Endothelial cell of umbilical vein (primary cell): Measurements from ENCODE around the gene MED1. TPM values are rescaled to one million over a fixed set of nuclear protein-coding genes. Genes with fewer than 3 reads are reported as not detected.
A peak's percentile ranks its signal among the peaks of the same experiment; 100 is the strongest.

ENCODE experiments used
- BruUV-seq: library from RNA; stranded (reverse); fragments of 400-500 nt; replicated peaks from 2 replicates; lab custom pipeline; 2021; lab: Mats Ljungman, UMichigan
- CTCF ChIA-PET: fragments of 300-600, 350-600 bp; sonication (Branson Sonifier 250); formaldehyde crosslinking; loops from one replicate; lab custom pipeline; 2021; ENCODE audit warnings: antibody characterized with exemption, inconsistent platforms; lab: Charles Lee
- POLR2A ChIA-PET: fragments of 300-600, 350-600 bp; sonication (Branson Sonifier 250); formaldehyde crosslinking; loops from one replicate; lab custom pipeline; 2021; ENCODE audit warnings: antibody characterized with exemption, inconsistent platforms; lab: Charles Lee
- DNase-seq: peaks from one replicate; pipeline ENCODE4 v3.0.0-alpha.2; 2011; ENCODE audit warnings: low read depth, low spot score
- FAIRE-seq: peaks from 2 replicates; lab custom pipeline; 2011; peaks lifted over from hg19 to GRCh38; lab: Jason Lieb, UNC
- H2AFZ ChIP-seq: 2 replicates; pipeline ENCODE4 v1.6.0; 2012; ENCODE audit warnings: low read depth, low read length, control low read depth, inconsistent platforms
- H3K27ac ChIP-seq: 2 replicates; pipeline ENCODE4 v1.5.1; 2011; ENCODE audit warnings: low read depth, mild to moderate bottlenecking, control low read depth, low read length, moderate library complexity; ENCODE audit not compliant: insufficient read depth
- H3K27me3 ChIP-seq, 2 experiments: 2 replicates each; pipeline versions ENCODE4 v1.6.0 to v1.6.1; 2011; ENCODE audit warnings: low read length in 2 of 2, mixed read lengths in 1 of 2; ENCODE audit not compliant: control insufficient read depth in 2 of 2, insufficient read depth in 2 of 2
- H3K36me3 ChIP-seq, 2 experiments: 2 replicates in 1 of 2; 3 replicates in 1 of 2; pipeline ENCODE4 v1.5.1; 2011; ENCODE audit warnings: low read length in 2 of 2, mild to moderate bottlenecking in 1 of 2, moderate library complexity in 1 of 2; ENCODE audit not compliant: control insufficient read depth in 2 of 2, insufficient read depth in 2 of 2; ENCODE audit errors: extremely low read depth in 1 of 2
- H3K4me1 ChIP-seq: 3 replicates; pipeline ENCODE4 v1.5.1; 2011; ENCODE audit warnings: mild to moderate bottlenecking, low read length; ENCODE audit not compliant: control insufficient read depth, insufficient read depth; ENCODE audit errors: extremely low read depth
- H3K4me2 ChIP-seq: 2 replicates; pipeline ENCODE4 v1.6.1; 2011; ENCODE audit warnings: low read length, control low read depth, mixed read lengths; ENCODE audit not compliant: insufficient read depth
- H3K4me3 ChIP-seq, 3 experiments: fragments of 200-600 bp in 1 of 3; sonication (generic), shearing (Covaris generic) in 1 of 3; replicated peaks in 1 of 3; 2 replicates each; pipeline ENCODE4 v1.5.1; 2011 to 2016; ENCODE audit warnings: control low read depth in 3 of 3, low read length in 3 of 3, mild to moderate bottlenecking in 2 of 3, inconsistent platforms in 1 of 3, low read depth in 1 of 3, moderate library complexity in 1 of 3; ENCODE audit not compliant: insufficient read depth in 1 of 3
- H3K79me2 ChIP-seq: 2 replicates; pipeline ENCODE4 v1.6.0; 2012; ENCODE audit warnings: low read length, inconsistent platforms; ENCODE audit not compliant: control insufficient read depth, insufficient read depth
- H3K9ac ChIP-seq: replicated peaks from 2 replicates; pipeline ENCODE3; 2011; ENCODE audit warnings: low read length, control low read depth; ENCODE audit not compliant: insufficient read depth; ENCODE audit errors: extremely low read depth
- H3K9me1 ChIP-seq: replicated peaks from 3 replicates; pipeline ENCODE4 v1.6.0; 2011; ENCODE audit warnings: mild to moderate bottlenecking, low read length; ENCODE audit not compliant: control insufficient read depth, insufficient read depth; ENCODE audit errors: extremely low read depth
- H3K9me3 ChIP-seq: replicated peaks from 2 replicates; pipeline ENCODE4 v1.5.1; 2012; ENCODE audit warnings: low read length, inconsistent platforms; ENCODE audit not compliant: control insufficient read depth, insufficient read depth
- H4K20me1 ChIP-seq: replicated peaks from 2 replicates; pipeline ENCODE3; 2011; ENCODE audit warnings: mild to moderate bottlenecking, low read length; ENCODE audit not compliant: control insufficient read depth, insufficient read depth; ENCODE audit errors: extremely low read depth
- CTCF ChIP-seq, 2 donors: IDR thresholded peaks; 1 replicate in 1 of 2; 2 replicates in 1 of 2; pipeline ENCODE4 v1.5.1; 2011; ENCODE audit warnings: low read length in 2 of 2, mild to moderate bottlenecking in 2 of 2, moderate library complexity in 2 of 2, control low read depth in 1 of 2, inconsistent platforms in 1 of 2, low read depth in 1 of 2; ENCODE audit not compliant: insufficient read depth in 1 of 2; ENCODE audit errors: extremely low read depth in 1 of 2
- JUN ChIP-seq: IDR thresholded peaks from 2 replicates; pipeline ENCODE4 v1.6.1; 2011; ENCODE audit warnings: borderline replicate concordance, low read depth; ENCODE audit not compliant: insufficient read length, insufficient read depth
- MYC ChIP-seq: IDR thresholded peaks from one replicate; pipeline ENCODE4 v1.6.1; 2011; ENCODE audit warnings: mild to moderate bottlenecking, low read depth, low read length
- POLR2A ChIP-seq: IDR thresholded peaks from 2 replicates; pipeline ENCODE4 v1.6.1; 2012; ENCODE audit warnings: low read depth, mild to moderate bottlenecking, control low read depth, low read length
- POLR2AphosphoS5 ChIP-seq: IDR thresholded peaks from 2 replicates; pipeline ENCODE4 v1.6.1; 2012; ENCODE audit warnings: low read depth, mild to moderate bottlenecking, control low read depth, low read length, moderate library complexity; ENCODE audit not compliant: insufficient read depth
- dilution Hi-C: fragments of 300-500 bp; cut with MboI; formaldehyde crosslinking; loops from one replicate; pipeline ENCODE4 v1.15.0; 2019; ENCODE audit warnings: low sequenced_read_pairs; ENCODE audit not compliant: extremely low pct_ligation_motif_present
- intact Hi-C: fragments of 100-400 bp; cut with micrococcal nuclease; formaldehyde crosslinking; loops from one replicate; pipeline ENCODE4 v1.10.0; 2022
- polyA plus RNA-seq, 4 experiments: library from polyadenylated mRNA; depleted of rRNA in 3 of 4; stranded (reverse) in 3 of 4; unstranded in 1 of 4; fragments of >200 nt; gene quantifications; 2 replicates each; pipeline versions ENCODE4 v1.2.1 to v1.2.3, GENCODE V29; 2011 to 2012; ENCODE audit warnings: missing spikeins in 1 of 4
- total RNA-seq: library from RNA; stranded (reverse); gene quantifications from 2 replicates; pipeline ENCODE4 v1.2.3, GENCODE V29; 2021

The MED1 gene
- total and polyA plus RNA-seq, 2 donors (not counting 3 experiments of a cell fraction or from before 2014, with no cell fraction given) = 19.8 to 46.2 TPM

- no peak for TF ChIP-seq JUN
- TF ChIP-seq POLR2A = peak; percentile 95
- TF ChIP-seq CTCF (IDR thresholded peaks at IDR 0.05; ENCODE audit: extremely low read depth in 1 of 2, insufficient read depth in 1 of 2, low read depth in 1 of 2, low read length in 2 of 2) = no peak
- TF ChIP-seq MYC = peak; percentile 38
- TF ChIP-seq POLR2AphosphoS5 = peak; percentile 93
- peak; percentile 100 for FAIRE-seq
- peaks cover 0 to 2% of the 10 kb centered on the region in 2 experiments for H3K36me3 ChIP-seq
- H3K4me2 ChIP-seq = peak within 1 kb of the TSS; percentile 100
- peak within 1 kb of the TSS; percentile 62 to 93 (median 83) for H3K4me3 ChIP-seq
- no peaks in the 10 kb centered on the region for H3K27me3 ChIP-seq
- DNase-seq = peak; percentile 99
- intact Hi-C loops (loop anchor here (1.0 kb wide), 1 partner anchor 10 kb away; the partner anchor contains the start of gene MED1), dilution Hi-C loops (no loop called here)
- ChIA-PET POLR2A (interaction anchor here (0.6 to 2.7 kb wide), 7 partner anchors 8 to 557 kb away, joined by 3 to 45 read pairs (median 4); partner anchors contain the start of genes FBXL20, LRRC3C, MED1 and ORMDL3), CTCF (interaction anchor here (0.9 to 3.0 kb wide), 6 partner anchors 10 to 297 kb away, joined by 3 to 35 read pairs (median 4); partner anchors contain the start of gene MED1)
- H2AFZ ChIP-seq = peak within 1 kb of the TSS; percentile 89
- TSS peak; percentile 91 for BruUV-seq
- H3K9me3 ChIP-seq = no peaks in the 10 kb centered on the region
- H4K20me1 ChIP-seq = peaks cover 12% of the 10 kb centered on the region
- H3K27ac ChIP-seq = peak within 1 kb of the TSS; percentile 94
- no peaks in the 10 kb centered on the region for H3K9me1 ChIP-seq
- H3K9ac ChIP-seq = peak within 1 kb of the TSS; percentile 100
- H3K79me2 ChIP-seq = peaks cover 48% of the 10 kb centered on the region
- H3K4me1 ChIP-seq = peaks cover 15% of the 10 kb centered on the region
Observed at GRCh38 chr17:39461113-39461925, 10.3 kb upstream of the MED1 start, which contains the start of gene CDK12. Gene CDK12 (plus strand): TSS chr17:39461486. CDS start chr17:39462072, 586 bp downstream.
